Ecto neural progenitor cell (in vitro differentiated cells): Measurements from ENCODE around the gene RTN1.

Experiments
- DNase-seq: peaks from one replicate; pipeline ENCODE4 v3.0.0-alpha.2; 2018; ENCODE audit warnings: low spot score

The RTN1 gene, protein sequence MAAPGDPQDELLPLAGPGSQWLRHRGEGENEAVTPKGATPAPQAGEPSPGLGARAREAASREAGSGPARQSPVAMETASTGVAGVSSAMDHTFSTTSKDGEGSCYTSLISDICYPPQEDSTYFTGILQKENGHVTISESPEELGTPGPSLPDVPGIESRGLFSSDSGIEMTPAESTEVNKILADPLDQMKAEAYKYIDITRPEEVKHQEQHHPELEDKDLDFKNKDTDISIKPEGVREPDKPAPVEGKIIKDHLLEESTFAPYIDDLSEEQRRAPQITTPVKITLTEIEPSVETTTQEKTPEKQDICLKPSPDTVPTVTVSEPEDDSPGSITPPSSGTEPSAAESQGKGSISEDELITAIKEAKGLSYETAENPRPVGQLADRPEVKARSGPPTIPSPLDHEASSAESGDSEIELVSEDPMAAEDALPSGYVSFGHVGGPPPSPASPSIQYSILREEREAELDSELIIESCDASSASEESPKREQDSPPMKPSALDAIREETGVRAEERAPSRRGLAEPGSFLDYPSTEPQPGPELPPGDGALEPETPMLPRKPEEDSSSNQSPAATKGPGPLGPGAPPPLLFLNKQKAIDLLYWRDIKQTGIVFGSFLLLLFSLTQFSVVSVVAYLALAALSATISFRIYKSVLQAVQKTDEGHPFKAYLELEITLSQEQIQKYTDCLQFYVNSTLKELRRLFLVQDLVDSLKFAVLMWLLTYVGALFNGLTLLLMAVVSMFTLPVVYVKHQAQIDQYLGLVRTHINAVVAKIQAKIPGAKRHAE

DNA sequence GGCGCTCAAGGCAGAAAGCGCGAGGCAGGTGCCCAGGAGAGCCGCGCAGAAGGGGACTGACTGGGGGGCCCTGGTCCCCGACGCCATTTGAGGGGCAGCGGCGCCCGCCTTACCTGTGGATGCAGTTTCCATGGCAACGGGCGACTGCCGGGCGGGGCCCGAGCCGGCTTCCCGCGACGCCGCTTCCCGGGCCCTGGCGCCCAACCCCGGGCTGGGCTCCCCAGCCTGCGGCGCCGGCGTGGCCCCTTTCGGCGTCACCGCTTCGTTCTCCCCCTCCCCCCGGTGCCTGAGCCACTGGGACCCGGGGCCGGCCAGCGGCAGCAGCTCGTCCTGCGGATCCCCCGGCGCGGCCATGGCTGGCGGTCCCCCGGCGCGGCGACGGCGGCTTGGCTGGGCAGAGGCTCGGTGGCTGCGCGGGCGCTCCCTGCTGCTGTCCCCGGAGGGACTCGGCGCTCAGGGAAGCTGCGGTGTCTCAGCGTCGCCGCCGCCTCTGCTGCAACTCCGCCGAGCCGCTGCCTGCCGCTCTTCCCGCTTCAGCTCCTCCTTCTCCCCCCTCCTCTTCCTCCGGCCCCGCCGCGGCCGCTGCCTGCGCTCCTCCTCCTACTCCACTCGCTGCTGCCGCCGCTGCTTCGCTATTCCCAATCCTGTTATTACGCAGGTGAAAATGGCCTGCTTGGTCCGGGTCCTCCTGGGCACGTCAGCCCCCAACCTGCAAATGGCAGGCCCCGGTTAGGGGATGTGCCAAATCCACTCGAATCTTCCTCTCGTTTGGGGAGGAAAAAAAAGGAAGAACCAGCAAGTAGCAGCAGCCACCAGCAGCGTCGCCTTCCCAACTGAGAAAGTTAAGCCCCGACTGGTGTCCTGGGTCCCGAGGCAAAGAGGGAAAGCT, at the start of gene RTN1:
TSS of gene RTN1 (minus strand) at position 500 of the 889 bp plus-strand sequence. CDS start at position 354, 146 bp downstream.
- DNase-seq: peak; percentile 83

DNA sequence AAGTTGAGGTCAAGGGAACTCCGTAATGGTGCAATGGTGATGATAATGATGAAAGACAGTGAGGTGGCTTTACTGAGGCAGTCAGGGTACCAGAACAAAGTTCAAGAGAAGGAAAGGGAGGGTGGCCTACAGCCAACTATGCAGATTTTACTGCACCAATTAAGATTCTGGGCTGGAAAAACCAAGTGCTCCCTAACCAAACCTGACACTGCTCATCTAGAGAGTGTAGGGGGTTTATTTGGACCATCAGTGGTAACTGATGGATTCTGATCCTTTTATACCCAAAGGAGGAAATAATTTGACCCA, 49.8 kb upstream of the RTN1 start:
- DNase-seq: no peak

DNA sequence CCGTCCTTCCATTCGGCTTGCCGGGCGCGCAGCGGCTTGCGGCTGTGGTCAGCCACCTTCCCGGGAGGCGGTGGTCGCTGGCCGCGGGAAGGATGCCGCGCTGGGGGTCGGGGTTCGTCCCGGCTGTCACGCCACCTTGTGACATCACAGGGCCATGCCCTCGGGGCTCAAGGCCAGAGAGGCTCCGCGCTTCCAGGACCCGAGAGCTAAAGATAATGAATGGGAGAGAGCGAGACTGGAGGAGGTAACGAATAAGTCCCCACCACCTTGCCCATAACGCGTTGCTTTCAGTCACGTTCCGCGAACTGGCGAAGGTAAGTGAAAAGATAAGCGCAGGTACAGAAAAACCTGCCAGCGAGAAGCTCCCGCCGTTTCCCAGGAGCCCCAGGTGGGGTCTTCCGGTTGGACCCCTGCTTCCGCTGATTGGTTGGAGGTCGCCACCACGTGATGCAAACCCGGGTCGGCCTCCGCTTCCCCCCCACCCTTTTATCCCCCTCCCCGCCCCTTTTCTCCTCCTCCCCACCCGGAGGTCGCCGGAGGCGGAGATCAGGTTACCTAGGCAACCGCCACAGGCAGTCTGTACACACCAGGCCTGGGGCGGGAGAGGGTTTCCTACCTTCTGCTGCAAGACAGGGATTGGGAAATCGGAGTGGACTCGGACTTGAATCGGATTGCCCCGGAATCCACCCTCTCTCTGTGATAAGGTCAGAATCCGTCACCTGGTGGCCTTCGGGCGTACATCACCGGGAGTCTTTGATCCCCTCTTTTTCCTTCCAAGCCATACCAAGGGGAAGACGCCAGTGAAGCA, 49.2 kb upstream of the RTN1 start, which contains the start of gene LRRC9:
TSS of gene LRRC9 (plus strand) at position 575 of the 808 bp plus-strand sequence.
- peak; percentile 98 for DNase-seq

DNA sequence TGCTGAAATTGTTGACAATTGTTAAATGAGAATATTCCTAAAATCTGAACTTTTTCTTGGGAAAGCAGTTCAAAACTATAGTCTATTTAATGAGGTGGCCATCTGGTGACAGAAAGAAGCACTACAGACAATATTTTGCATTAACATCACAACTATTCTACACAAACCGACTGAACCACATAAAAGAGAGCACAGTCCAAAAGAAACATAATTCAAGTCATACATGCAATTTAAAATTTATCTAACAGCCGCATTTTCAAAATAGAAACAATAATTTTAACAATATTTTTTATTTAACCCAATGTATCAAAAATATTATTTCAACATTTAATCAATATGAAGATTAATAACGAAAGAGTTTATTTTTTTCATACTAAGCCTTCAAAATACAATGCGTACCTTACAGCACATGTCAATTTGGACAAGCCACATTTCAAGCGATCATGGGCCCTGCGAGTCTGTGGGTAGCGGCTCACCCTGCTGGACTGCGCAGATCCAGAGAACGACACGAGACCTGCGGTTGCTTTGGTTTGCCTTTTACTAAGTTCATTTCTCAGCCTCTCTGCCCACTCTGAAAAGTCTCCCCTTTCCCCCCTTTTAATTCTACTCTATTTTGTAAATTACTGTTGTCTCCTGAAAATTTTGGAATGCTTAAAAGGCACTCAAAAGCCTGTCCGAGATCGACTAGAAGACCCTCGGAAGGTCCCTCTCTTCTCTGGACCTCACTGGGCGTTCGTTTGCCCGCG, 48.4 kb upstream of the RTN1 start:
- no peak for DNase-seq

DNA sequence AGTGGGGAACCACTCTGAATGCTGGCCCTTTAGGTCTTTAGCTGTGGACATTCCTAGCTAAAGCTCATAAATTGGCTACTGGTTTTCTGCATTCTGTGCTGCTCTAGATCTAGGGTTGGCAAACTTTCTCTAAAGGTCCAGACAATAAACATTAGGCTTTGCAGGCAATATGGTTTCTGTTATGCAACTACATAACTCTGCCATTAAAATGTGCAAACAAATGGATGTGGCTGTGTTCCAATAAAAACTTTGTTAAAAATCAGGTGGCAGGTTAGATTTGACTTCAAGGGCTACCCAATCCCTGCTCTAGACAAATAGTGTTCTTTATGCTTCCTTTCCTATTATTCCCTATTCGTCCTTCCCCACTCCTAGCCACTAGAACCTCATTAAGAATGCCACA, 42.6 kb upstream of the RTN1 start:
- DNase-seq: no peak

DNA sequence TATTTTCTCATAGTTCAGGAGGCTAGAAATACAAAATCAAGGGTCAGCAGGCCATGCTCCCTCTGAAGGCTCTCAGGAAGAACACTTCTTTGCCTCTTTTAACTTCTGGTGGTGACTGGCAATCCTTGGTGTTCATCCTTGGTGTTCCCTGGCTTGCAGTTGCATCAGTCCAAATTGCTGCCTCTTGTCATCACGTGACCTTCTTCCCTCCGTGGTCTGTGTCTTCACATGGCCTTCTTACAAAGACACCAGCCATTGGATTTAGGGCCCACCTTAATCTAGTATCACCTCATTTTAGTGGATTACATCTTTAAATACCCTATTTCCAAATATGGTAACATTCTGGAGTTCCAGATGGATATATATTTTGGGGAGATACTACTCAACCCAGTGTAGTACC, 41.9 kb upstream of the RTN1 start:
- no peak for DNase-seq

DNA sequence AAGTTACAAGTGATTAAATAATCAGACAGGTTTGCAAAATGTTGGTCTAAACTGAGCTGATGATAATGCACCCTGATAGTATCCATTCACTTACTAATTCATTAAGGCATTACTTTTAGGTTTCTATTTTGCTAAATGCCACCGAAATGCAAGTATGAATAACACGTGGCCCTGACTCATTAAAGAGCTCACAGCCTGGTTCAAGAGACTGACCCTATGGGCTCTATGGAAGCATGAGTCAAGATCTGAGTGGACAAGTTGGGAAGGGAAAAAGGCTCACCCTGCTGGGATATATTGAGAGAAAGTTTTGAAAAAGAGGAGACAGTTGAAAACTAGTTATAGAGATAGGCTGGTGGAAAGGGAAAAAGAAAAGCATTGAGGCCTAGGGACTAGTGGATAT, 34.6 kb upstream of the RTN1 start:
- no peak for DNase-seq

DNA sequence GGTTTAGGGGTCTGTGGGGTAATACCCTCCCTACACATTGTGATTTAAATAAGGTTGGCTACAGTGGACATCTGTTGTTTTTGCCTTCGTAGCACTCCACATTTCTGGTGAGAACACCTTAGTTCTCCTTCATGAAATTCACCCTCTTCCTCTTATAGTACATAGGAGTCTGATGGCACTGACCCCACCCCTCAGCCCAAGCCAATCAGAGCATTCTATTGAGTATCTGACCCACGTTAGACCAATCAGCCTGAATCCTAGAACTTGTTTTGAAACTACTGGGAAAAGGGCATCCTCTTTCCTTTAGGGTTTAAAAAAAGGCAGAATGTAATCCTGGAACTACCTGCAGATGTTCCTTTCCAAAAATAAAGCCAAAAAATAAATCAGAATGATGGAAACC, 33.6 kb upstream of the RTN1 start:
- no peak for DNase-seq

DNA sequence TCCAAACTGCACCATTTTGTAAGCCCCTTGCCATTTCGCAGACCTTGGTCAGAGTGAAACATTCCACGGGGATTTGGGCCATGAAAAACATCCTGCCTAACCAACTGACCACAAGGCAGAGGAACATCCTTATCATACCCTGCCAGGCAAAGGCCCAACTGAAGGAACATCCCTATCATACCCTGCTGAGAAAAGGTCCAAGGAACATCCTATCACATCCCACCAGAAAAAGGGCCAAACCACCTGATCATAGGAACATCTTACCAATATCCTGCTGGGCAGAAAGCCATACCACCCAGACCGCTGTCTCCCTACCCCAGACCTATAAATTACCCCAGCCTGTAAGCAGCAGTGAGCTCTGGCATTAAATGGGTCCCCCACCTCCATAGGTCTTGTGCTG, 30.0 kb upstream of the RTN1 start:
- DNase-seq: no peak

DNA sequence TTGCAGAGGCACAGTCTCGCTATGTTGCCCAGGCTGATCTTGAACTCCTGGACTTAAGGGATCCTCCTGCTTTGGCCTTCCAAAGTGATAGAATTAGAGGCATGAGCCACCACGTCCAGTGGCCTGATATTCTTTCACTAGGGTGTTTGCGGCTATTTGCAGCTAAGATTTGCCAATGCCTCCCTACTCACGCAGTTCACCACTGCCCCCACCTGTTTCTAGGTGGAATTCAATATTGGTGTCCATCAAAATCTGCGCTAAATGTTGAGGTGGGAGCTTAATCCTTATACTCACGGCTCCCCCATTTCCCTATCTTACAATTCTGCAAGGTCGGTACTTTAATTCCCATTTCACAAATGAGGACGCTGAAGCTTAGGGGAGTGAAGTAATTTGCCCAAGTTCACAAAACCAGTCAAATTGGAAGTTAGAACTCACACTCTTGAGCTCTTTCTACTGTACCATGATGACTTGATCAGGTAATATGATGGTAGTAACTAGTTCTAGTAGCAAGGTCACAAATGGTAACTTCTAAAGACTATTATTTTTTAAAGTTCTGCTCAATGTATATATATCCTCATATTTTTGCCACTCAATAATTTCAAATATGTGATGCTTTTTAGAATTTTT, 27.3 kb upstream of the RTN1 start:
- DNase-seq: peak; percentile 52

DNA sequence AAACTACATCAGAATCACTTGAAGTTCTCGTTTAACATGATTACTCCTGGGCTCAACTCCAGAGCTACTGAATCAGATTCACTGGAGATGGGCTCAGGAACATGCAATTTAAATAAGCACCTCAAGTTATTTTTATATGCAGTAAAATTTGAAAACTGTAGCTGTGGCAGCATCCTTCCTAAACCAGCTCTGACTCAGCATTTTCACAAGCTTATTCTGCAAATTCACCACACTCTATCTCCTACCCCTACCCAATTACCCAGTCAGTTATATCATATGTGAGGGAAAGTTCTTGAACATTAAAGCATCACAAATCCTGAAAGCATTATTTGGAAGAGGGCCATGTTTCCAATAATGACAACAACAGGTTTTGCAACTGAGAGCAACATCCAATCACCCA, 25.1 kb upstream of the RTN1 start:
- no peak for DNase-seq

DNA sequence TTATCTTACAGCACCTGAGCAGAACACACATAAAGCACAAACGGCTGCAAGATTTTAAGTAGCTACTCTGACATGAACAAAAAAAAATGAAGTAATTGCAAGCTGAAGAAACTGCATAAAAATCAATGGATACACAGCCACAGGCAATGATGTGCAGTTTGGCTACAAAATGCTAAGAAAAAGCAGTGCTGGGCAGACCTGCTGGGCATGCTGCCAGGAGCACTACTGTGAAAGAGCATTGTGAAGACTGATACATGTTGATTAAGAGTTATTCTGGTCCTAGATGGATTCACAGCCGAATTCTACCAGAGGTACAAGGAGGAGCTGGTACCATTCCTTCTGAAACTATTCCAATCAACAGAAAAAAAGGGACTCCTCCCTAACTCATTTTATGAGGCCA, 20.1 kb upstream of the RTN1 start:
- no peak for DNase-seq

DNA sequence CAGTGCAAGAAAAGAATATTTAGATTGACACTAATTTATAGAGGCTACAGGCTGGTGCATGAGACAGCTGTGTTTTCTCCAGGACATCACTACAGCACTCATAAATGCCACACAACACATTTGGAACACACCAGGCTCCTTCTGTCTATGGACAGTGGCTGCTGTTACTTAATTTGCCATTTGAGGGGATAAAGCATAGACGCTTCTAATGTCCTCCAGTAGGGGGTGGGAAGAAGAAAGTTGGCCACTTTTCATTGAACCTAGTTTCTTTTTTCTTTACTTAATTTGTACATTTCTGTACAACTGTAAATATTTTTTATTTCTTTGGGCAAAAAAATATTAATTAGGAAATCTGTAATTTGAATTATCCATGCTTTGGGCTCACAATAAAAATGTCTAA, 12.4 kb upstream of the RTN1 start:
- DNase-seq: no peak

DNA sequence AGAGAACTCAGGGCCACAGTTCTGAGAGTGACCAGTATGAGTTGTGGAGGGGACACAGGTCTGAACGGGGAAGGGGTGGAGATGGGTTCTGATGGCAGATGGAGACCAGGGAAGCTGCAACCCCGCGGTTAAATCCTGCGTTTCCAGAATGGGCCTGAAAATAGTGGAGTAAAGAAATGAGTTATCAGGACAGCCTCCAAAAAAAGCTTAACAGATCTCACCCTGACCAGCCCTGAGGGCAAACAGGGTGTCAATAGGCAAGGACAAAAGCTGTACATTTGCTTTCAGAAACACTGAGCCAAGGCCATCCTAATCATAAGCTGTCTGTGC, 555 bp upstream of the RTN1 start:
- DNase-seq: no peak

DNA sequence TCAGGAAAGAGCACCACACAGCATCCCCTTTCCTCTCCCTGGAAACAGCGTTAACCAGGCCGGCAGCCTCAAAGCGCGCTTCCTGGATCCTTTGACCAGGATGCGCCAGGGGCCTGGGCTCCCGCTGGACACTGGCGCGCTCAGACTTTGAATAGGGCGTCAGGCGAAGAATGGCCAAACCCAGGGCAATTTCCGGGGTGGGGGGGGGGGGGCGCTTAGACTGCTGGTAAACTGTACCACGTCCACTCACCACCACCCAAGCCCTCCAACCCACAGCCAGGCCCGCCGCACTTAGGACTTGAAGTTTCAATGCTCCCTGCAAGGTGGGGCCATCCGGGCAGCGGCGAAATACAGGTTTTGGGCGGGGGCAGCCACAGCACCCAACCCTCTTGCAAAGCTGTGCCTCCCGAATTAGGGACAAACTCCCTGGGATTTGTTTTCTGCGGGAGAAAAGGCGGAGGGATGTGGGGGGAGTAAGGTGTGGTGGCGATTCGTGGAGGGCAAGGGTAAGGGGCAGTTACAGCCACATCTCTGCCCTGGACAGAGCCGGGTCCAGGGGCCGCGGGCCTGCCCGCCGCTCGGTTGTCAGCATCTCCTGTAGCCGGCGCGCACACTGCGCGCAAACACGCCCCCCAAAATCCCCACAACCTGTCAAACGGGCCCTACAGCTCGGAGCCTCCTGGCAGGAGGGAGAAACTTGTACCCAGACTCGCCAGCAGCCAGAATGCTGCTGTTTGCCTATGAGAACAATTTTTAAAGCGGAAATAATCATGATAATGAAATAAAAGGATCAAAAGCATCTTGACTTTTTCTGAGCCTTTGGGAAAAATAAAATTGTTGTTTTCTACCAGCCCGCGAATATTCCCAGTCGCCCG, 958 bp downstream of the RTN1 start:
- peak; percentile 58 for DNase-seq

DNA sequence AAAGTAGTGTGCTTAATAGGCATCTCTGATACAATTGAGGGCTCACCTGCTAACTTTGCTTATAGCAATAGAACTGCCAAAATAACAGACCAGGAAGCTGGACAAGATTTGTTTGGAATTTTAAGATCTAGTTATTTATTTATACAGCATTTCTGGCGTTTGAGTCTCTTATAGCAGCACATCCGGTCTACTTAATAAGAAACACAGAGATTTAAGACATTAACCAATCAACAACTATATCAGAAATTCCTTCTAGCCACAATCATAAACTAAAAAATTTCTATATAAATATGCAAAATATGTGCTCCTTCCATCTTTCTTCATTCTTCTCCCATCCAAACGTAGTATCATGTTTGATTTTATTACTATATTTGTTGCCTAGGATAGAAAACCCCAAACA, 2.6 kb downstream of the RTN1 start:
- no peak for DNase-seq

DNA sequence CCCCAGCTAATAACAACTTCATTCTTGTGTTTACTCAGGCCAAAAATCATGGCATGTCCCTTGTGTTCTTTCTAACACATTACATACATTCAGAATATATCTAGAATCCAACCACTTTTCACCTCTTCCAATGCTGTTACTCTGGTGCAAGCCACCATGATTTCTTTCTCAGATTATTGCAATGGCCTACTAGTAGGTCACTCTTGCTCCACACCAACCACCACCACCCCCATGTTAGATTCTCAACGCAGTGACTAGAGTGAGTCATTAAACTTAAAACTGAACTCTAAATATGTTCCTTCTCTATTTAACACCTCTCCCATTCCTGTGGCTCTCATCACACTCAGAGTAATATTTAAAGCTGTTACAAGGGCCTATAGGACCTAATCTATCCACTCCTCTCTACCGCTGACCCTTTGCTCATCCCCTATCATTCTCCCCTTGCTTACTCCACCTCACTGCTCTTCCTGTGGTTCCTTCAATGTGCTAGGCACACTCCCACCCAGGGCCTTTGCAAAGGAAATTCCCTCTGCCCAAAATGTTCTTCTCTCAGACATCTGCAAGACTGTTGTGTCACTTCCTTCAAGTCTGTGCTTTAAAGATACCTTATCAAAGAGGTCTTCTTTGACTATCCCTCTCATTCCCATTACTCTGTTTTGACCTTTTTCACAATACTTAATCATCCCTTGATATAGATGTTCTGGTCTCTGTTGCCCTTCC, 6.6 kb downstream of the RTN1 start:
- no peak for DNase-seq

DNA sequence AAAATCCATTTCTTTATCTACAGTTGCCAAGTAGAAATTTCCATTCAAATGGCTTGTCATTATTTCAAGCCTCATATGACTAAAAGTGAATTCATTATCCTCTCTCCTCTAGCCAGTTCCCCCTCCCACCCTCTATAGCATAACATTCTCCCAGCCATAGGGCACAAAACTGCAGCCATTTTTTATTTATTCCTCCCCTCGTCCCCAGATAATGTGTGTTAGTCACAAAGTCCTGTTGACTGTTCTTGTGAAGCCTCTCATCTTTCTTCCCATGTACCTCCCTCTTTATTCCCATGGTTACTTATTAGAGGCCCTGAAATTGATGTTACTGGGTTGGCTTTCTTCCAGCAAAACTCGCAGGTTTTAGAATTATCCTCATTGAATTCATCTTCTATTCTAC, 13.2 kb downstream of the RTN1 start:
- no peak for DNase-seq

DNA sequence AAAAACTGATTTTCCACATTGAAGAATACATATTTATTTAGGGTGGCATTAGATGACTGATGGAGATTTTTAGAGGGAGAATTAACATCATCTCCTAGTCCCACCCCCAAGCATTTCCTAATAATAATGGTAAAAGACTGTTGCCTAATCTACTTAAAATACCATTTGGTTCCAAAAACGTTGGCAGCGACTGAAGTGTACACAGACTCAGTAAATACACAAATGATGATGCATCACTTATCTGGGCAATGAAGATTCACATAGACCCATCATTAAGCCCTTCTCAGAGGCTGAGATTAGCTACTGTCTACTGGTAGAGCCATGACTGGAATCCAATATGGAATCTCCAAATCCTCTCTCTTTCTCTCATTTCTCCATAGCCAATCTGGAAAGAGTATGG, 18.2 kb downstream of the RTN1 start:
- DNase-seq: no peak
